PC-3 (cell line): ENCODE measurements around the gene CEP112.

Experiments
- CTCF ChIP-seq: fragments of 300-600 bp; sonication (generic); conservative IDR thresholded peaks from 2 replicates; pipeline ENCODE4 v1.5.1; 2017; ENCODE audit warnings: antibody characterized with exemption, low read depth, mild to moderate bottlenecking, low read length
- EZH2phosphoT487 ChIP-seq: fragments of 300-600 bp; sonication (generic); IDR thresholded peaks from 2 replicates; pipeline ENCODE4 v1.6.1; 2018; ENCODE audit warnings: mild to moderate bottlenecking, antibody characterized with exemption, low read length, borderline replicate concordance

- TF ChIP-seq CTCF, result no peak
- TF ChIP-seq EZH2phosphoT487, result no peak
Observed at GRCh38 chr17:65678546-65678945, 513.4 kb downstream of the CEP112 start.
